SJSA1 (cell line): ENCODE results near the gene NRM. TPM values are rescaled to one million over a fixed set of nuclear protein-coding genes. Genes with fewer than 3 reads are reported as not detected.
A peak's percentile ranks its signal among the peaks of the same experiment; 100 is the strongest.

Source experiments
- DNase-seq, 2 experiments: peaks; one replicate each; pipeline ENCODE4 v3.0.0-alpha.2; 2015 to 2020; ENCODE audit warnings: low spot score in 2 of 2, low read depth in 1 of 2
- H3K27ac ChIP-seq: fragments of 250-450 bp; sonication (Bioruptor Pico); 2 replicates; pipeline ENCODE4 v1.5.1; 2020; ENCODE audit warnings: mild to moderate bottlenecking, moderate library complexity
- H3K27me3 ChIP-seq: fragments of 250-450 bp; sonication (Bioruptor Pico); replicated peaks from 2 replicates; pipeline ENCODE4 v1.5.1; 2020; ENCODE audit warnings: mild to moderate bottlenecking, moderate library complexity
- H3K36me3 ChIP-seq: fragments of 250-450 bp; sonication (Bioruptor Pico); 2 replicates; pipeline ENCODE4 v1.5.1; 2020; ENCODE audit warnings: mild to moderate bottlenecking
- H3K4me1 ChIP-seq: fragments of 250-450 bp; sonication (Bioruptor Pico); replicated peaks from 2 replicates; pipeline ENCODE4 v1.6.1; 2021; ENCODE audit warnings: mild to moderate bottlenecking
- H3K4me3 ChIP-seq: fragments of 250-450 bp; sonication (Bioruptor Pico); 2 replicates; pipeline ENCODE4 v1.5.1; 2020; ENCODE audit warnings: mild to moderate bottlenecking
- H3K9me3 ChIP-seq: fragments of 250-450 bp; sonication (Bioruptor Pico); replicated peaks from 2 replicates; pipeline ENCODE4 v1.5.1; 2020; ENCODE audit warnings: mild to moderate bottlenecking
- total RNA-seq: library from RNA; depleted of rRNA; stranded (reverse); fragments of >200 nt; shearing (Covaris generic); gene quantifications from 2 replicates; pipeline ENCODE4 v1.2.3, GENCODE V29; 2014

The NRM gene
- total RNA-seq, 1 experiment from 2014 or later: 10.0 TPM

DNA sequence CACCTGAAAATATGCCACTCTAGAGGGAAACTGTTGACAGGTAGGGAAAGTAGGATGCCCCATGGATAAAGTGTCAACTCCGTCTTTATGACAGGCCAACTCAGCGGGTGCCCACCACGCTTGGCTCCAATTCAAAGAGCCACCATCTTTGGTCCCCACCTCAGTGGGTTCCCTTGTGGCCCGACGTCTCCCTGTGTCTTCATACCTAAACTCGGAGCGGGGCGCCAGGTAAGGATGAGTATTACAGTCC lies 26.0 kb upstream of the NRM start:
- no peak for DNase-seq
- H3K9me3 ChIP-seq: no peaks in the 10 kb centered on the region; the same call in 1 of the 2 replicates
- H3K4me1 ChIP-seq: peaks cover 30% of the 10 kb centered on the region
- H3K4me3 ChIP-seq: peak overlapping the region; percentile 47
- H3K27ac ChIP-seq: peak overlapping the region; percentile 94
- peaks cover 50% of the 10 kb centered on the region for H3K36me3 ChIP-seq
- H3K27me3 ChIP-seq: no peaks in the 10 kb centered on the region; the same call in 1 of the 2 replicates

DNA sequence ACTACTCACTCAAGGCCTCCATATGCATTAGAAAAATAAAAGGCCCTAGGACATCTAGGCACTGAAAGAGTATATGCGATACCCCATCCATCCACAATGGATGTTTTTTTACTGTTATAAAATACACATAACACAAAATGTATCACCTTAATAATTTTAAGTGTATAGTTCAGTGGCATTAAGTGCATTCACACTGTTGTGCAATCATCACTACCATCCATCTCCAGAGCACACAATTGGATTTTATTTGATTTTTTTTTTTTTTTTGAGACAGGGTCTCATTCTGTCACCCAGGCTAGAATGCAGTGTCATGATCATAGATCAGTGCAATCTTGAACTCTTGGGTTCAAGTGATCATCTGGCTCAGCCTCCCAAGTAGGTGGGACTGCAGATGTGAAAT lies 23.5 kb upstream of the NRM start:
- no peak overlapping the region for H3K4me3 ChIP-seq
- no peak overlapping the region for H3K27ac ChIP-seq
- no peaks in the 10 kb centered on the region for H3K27me3 ChIP-seq
- peaks cover 52% of the 10 kb centered on the region for H3K36me3 ChIP-seq
- DNase-seq: no peak
- H3K9me3 ChIP-seq: no peaks in the 10 kb centered on the region
- peaks cover 25% of the 10 kb centered on the region for H3K4me1 ChIP-seq

DNA sequence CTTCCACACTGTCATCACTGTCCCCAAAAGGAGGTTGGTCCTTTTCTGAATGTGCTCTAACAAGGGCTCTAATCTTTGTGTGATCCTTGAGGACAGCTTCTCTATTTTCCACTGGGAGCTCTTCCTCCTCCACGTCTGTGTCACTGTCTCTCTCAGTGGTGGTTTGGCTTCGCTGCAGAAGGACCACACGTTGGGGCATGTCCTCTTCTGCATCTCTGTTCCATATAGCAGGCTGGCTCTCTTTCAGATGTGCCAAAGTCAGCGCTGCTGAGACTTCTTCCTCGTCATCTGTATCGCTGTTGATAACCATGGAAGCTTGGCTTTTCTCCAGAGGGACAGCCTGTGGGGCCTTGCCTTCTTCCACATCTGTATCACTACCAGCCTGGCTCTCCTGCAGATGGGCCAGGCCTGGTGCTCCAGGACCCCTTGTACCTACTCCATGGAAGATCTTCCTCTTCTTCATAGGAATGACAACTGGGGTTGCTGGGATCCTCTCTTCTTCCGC lies 21.7 kb upstream of the NRM start:
- H3K4me3 ChIP-seq: no peak overlapping the region
- no peak for DNase-seq
- H3K27ac ChIP-seq: no peak overlapping the region
- H3K9me3 ChIP-seq: no peaks in the 10 kb centered on the region
- H3K4me1 ChIP-seq: peaks cover 10% of the 10 kb centered on the region
- peaks cover 66% of the 10 kb centered on the region for H3K36me3 ChIP-seq
- H3K27me3 ChIP-seq: no peaks in the 10 kb centered on the region

DNA sequence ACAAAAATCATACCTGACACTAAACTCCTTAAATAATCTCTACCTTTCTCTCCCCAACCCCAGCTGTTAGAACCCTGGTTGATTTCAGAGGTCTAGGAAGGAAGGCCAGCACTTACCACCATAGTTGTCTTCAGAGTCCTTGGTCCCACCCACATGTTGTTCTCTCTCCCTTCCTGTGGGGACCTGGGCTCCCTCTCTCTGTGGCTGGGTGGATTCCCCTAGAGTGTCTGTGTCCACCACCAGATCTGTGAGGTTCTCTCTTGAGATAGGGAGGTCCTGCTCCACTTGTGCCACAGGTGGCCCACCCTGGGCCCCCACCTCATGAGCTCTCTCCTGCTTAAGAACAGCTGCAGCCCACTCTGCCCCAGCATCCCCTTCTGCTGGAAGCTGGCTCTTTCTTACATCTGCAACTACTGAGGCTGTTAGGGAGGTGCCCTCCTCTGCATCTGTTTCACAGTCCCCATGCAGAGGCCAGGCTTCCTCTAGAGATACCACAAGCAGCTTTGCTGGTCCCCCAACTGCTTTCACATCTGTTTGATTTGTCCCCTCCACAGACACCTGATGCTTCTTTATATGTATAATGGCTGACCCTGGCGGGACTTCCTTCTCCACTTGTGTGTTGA lies 21.1 kb upstream of the NRM start:
- DNase-seq: no peak
- Histone ChIP-seq H3K4me1 (peaks cover 8% of the 10 kb centered on the region), H3K27me3 (no peaks in the 10 kb centered on the region), H3K4me3 (no peak overlapping the region), H3K9me3 (no peaks in the 10 kb centered on the region), H3K27ac (no peak overlapping the region), H3K36me3 (peaks cover 73% of the 10 kb centered on the region)

DNA sequence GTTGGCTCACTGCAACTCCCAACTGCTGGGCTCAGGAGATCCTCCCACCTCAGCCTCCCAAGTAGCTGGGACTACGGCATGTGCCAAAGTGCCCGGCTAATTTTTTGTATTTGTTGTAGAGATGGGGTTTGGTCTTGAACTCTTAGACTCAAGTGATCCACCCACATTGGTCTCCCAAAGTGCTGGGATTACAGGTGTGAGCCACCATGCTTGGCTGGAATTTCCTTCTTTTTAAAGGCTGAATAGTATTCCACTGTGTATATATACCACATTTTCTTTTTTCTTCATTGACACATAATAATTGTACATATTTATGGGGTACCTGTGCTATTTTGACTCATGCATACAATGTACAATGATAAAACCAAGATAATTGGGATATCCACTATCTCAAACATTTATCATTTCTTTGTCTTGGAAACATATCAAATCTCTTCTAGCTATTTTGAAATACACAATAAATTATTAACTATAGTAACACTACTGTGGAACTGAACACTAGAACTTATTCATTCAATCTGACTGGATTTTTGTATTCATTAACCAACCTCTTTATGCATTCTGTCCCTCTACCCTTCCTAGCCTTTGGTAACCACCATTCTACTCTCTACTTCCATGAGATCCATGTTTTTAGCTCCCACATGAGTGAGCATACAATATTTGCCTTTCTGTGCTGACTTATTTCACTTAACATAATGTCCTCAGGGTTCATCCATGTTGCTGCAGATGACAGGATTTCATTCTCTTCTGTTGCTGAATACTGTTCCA lies 18.5 kb upstream of the NRM start:
- H3K4me3 ChIP-seq: no peak overlapping the region
- peaks cover 64% of the 10 kb centered on the region for H3K36me3 ChIP-seq
- H3K27ac ChIP-seq: no peak overlapping the region
- DNase-seq: no peak
- no peaks in the 10 kb centered on the region for H3K9me3 ChIP-seq
- H3K27me3 ChIP-seq: no peaks in the 10 kb centered on the region
- no peaks in the 10 kb centered on the region for H3K4me1 ChIP-seq

DNA sequence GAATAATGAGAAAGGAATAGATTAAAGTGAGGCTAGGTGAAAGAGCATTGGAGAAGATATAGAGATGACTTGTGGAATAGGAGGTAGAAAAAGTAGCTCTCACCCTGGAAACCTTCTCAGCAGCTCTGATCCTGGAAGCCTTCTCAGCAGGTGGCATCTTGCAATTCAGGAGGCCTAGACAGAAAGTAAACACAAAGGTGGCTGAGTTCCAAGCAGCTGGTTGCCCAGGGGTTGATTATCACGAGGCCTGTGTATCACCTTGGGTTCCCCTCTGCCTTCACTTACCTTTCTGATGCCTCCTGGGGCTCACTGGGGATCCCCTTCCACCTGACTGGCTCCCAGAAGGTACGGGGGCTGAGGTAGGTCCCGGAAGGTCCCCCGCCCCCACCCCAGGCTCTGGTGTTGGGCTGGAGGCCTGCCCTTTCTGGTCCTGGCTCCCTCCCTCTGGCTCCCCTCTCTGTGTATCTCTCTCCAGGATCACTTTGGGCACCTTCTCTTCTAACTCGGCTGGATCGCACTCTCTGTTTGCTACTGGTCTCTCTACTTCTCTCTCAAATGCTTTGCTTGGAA lies 16.6 kb upstream of the NRM start:
- H3K27ac ChIP-seq: no peak overlapping the region
- no peak for DNase-seq
- peaks cover 53% of the 10 kb centered on the region for H3K36me3 ChIP-seq
- no peaks in the 10 kb centered on the region for H3K4me1 ChIP-seq
- no peaks in the 10 kb centered on the region for H3K27me3 ChIP-seq
- H3K9me3 ChIP-seq: no peaks in the 10 kb centered on the region
- no peak overlapping the region for H3K4me3 ChIP-seq

DNA sequence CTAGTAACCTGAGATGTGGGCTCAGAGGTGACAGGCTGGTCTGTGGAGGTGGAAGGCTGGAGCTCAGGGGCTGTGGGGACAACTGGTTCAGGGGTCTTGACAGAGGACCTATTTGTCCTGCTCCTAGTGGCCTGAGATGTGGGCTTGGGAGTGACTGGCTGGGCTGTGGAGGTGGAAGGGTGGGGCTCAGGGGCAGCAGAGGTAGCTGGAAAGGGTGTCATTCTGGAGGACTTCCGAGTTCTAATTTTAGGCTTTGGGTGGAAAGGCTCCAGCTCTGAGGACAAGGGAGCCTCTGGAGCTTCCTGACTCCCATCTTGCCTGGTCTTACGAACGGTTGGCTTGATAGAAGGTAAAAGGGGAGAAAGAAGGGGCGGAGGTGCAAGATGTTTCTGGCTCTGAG lies 14.8 kb upstream of the NRM start:
- no peaks in the 10 kb centered on the region for H3K4me1 ChIP-seq
- H3K9me3 ChIP-seq: no peaks in the 10 kb centered on the region
- DNase-seq: no peak
- H3K4me3 ChIP-seq: no peak overlapping the region
- H3K27ac ChIP-seq: no peak overlapping the region
- no peaks in the 10 kb centered on the region for H3K27me3 ChIP-seq
- H3K36me3 ChIP-seq: peaks cover 35% of the 10 kb centered on the region

DNA sequence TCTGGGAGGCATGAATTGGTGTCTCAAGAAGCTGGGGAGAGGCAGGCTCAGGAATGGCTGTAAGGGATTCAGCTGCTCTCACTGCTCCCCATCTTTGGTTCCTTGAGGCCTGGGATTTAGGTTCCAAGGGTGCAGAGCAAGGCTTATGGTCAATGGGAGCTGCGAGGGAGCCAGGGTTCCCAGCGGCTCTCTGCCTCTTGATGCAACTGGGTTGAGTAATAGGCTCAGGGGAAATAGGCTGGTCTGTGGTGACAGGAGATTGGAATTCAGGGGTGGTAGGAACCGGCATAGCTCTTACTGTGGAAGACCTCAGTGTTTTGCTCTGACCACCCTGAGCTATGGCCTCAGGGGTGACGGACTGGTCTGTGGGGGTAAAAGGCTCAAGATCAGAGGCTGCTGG lies 13.0 kb upstream of the NRM start:
- peaks cover 35% of the 10 kb centered on the region for H3K36me3 ChIP-seq
- no peaks in the 10 kb centered on the region for H3K27me3 ChIP-seq
- no peak overlapping the region for H3K27ac ChIP-seq
- no peak for DNase-seq
- H3K4me3 ChIP-seq: no peak overlapping the region
- H3K4me1 ChIP-seq: no peaks in the 10 kb centered on the region
- no peaks in the 10 kb centered on the region for H3K9me3 ChIP-seq

DNA sequence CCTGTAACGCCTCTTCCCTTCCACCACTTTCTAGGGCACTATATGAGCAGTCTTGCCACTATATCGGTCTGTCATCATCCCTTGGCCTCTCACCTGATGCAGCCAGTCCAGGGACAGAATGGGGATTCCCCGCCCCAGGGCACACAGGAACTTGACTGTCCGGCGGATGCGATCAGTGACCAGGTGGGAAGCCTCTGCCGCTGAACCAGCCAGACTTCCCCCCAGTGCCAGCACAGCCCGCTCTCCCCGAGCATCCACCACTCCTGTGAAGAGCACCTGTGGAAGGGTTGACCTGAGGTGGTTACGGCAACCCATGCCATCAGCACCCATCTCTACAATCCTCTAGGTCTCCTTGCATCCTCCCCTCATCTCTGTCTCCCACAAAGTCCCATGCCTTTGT lies 12.2 kb upstream of the NRM start:
- Histone ChIP-seq H3K27ac (no peak overlapping the region), H3K36me3 (peaks cover 30% of the 10 kb centered on the region), H3K4me3 (no peak overlapping the region), H3K9me3 (no peaks in the 10 kb centered on the region), H3K4me1 (no peaks in the 10 kb centered on the region), H3K27me3 (no peaks in the 10 kb centered on the region)
- DNase-seq: no peak

DNA sequence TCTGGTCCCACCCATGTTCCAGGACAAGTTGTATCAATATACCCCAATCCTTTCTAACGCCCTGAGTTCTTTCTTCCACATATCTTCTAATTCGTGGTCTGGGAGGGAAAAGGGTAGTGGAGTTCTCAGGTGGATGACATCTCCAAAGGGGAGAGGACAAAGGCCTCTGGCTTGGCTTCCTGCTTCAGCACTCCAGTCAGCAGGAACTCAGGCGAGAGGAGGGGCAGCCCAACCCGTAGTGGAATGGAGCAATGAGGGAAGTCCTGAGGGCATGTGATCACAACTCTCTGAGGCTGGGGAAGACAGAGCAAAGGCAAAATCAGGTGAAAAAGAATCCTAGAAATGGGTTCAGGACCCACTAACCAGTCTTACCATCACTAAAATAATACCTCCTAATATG lies 9.6 kb upstream of the NRM start:
- no peak overlapping the region for H3K4me3 ChIP-seq
- H3K27me3 ChIP-seq: no peaks in the 10 kb centered on the region
- no peak overlapping the region for H3K27ac ChIP-seq
- peaks cover 17% of the 10 kb centered on the region for H3K36me3 ChIP-seq
- DNase-seq: no peak
- H3K4me1 ChIP-seq: no peaks in the 10 kb centered on the region
- H3K9me3 ChIP-seq: no peaks in the 10 kb centered on the region

DNA sequence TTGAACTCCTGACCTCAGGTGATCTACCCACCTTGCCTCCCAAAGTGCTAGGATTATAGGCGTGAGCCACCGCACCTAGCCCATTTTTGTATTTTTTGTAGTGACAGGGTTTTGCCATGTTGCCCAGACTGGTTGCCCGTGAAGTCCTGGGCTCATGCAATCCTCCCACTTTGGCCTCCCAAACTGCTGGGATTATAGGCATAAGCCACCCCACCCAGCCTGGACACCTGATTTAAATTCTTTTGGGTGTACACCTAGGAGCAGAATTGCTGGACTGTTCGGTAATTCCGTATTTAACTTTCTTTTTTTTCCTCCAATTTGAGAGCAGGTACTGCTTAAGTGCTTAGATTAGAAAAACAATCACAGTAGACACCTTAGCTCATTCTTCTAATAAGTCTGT lies 5.6 kb upstream of the NRM start:
- H3K27ac ChIP-seq: no peak overlapping the region
- H3K36me3 ChIP-seq: peaks cover 9% of the 10 kb centered on the region; the same call in 1 of the 2 replicates
- peaks cover 3% of the 10 kb centered on the region for H3K4me1 ChIP-seq
- H3K27me3 ChIP-seq: no peaks in the 10 kb centered on the region
- H3K4me3 ChIP-seq: no peak overlapping the region
- no peak for DNase-seq
- no peaks in the 10 kb centered on the region for H3K9me3 ChIP-seq

DNA sequence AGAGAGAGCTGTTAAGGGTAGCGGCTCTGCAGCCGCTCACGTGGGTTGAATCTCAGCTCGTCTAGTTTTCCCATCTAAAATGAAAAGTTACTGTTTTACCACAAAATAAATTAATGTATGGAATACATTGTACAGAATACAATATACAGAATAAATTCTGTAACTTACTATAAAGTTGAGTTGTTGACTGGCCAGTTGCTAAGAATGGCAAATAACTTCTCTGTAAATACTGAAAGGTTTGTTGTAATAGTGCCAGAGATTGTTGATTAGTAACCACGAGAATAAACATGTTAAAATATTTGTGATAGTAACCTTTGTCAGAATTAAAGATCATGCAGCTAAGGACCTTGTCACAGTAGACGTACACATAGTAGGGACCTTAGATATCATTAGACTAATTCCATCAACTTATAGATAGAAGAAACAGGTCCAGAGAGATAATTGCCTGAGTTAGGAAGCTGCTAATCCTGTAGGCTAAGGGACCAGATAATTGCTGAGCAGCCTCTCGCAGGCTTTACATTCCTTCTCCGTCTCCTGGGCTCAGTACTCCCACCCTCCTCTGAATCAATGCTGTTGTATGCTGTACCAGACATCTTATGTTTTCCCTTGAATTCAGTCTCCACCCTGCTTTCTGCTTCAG lies 544 bp upstream of the NRM start:
- Histone ChIP-seq H3K36me3 (no peaks in the 10 kb centered on the region), H3K27me3 (no peaks in the 10 kb centered on the region), H3K4me1 (peaks cover 36% of the 10 kb centered on the region), H3K9me3 (no peaks in the 10 kb centered on the region), H3K4me3 (peak overlapping the region; percentile 49), H3K27ac (peak overlapping the region; percentile 27)
- no peak for DNase-seq

DNA sequence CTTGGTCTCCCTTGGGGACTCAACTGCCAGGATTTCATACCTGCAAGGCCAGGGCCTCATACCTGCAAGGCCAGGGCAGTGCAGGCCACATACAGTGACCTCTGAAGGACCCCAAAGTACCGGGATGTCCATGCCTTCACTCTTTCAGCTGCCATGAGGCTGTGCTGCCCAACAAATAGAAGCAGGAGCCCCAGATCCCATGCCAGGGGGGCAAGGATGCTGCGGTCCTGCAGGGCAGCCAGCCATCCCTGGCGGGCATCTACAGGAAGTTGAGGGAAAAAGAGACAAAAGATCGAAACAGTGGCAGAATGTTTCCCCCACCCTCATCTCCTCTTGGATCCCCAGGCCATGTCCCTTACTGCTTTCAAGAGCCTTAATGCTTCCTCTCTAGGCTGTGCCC lies 799 bp downstream of the NRM start:
- Histone ChIP-seq H3K4me3 (peak overlapping the region; percentile 49), H3K27ac (no peak overlapping the region), H3K4me1 (peaks cover 48% of the 10 kb centered on the region), H3K27me3 (no peaks in the 10 kb centered on the region), H3K9me3 (no peaks in the 10 kb centered on the region), H3K36me3 (peaks cover 11% of the 10 kb centered on the region)
- DNase-seq: no peak
